IPS-18c (cell line): ENCODE results near the gene RIBC2.
"Not testable (repeated sequence)": the region's sequence is repeated elsewhere in the genome, so short reads cannot be mapped to it uniquely, and the experiment has no call there.

Experiments used
- H3K4me3 ChIP-seq: 2 replicates; pipeline ENCODE4 v1.7.0; 2013; ENCODE audit warnings: low read depth, mild to moderate bottlenecking, low read length, moderate library complexity; ENCODE audit not compliant: insufficient read depth
- H3K9me3 ChIP-seq: one replicate; pipeline ENCODE4 v1.6.1; 2013; ENCODE audit warnings: mild to moderate bottlenecking, low read length, moderate library complexity; ENCODE audit not compliant: control insufficient read depth, insufficient read depth

The RIBC2 gene

DNA sequence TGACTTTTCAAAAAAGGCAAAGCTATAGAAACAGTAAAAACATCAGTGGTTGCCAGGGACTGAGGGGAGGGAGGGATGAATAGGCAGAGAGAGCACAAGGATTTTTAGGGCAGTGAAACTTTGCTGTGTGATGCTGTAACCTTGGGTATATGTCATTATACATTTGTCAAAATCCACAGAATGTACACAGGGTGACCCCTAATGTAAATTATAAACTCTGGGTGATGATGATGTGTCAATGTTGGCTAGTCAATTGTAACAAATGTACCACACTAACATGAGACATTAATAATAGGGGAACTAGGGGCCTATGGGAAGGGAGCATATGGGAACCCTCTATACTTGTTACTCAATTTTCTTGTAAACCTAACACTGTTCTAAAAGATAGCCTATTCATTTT, 24.8 kb downstream of the RIBC2 start:
- Histone ChIP-seq H3K9me3 (no peaks in the 10 kb centered on the region), H3K4me3 (no peak overlapping the region)

DNA sequence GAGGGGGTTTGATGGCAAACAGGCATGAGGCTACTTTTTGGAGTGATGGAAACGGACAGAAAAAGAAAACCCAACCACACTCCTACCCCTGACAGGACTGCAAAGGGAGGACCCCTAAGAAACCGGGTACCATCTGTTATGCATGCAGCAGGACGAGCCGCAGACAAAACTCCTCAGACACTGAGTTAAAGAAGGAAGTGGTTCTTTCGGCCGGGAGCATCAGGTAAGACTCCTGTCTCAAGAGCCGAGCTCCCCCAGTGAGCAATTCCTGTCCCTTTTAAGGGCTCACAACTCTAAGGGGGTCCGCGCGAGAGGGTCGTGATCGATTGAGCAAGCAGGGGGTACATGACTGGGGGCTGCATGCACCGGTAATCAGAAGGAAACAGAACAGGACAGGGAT, 27.2 kb downstream of the RIBC2 start:
- not testable (repeated sequence) for H3K9me3 ChIP-seq, H3K4me3 ChIP-seq

DNA sequence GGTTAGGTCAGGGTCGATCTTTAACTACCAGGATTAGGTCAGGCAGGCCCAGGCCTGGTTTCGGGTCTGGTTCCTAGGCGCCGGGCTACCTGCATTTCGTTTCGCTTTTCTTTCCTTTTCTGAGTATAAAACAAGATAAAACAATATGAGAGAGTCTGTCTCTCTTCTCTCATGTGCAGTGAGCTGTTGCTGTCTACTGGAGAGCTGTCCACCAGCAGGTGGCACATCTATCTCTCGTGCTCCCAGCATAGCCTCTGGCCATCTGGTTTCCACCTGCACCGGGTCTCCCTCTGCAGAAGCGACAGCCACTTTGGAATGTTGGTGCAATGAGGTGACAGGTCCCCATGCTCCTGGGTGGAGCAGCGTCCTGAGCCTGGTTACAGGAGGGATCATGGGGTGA, 27.6 kb downstream of the RIBC2 start:
- no peaks in the 10 kb centered on the region for H3K9me3 ChIP-seq
- no peak overlapping the region for H3K4me3 ChIP-seq

DNA sequence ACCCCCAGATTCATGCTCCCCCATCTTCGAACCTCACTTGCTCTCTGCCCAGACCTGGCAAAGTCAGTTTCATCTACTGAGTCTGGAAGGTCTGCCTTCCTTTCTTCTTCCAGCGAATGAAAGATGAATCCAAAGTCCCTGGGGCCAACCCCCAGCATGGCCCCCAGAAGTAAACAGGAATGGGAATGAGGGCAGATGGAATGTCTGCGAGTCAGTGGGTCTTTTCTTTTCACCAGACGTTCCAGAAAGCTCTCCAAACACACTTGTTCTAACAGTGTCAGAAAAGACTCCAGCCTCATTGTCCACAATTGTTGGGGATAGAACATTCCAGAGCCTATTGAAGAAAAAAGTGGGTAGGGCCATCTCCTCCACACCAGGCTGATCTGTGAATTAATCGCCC, 28.6 kb downstream of the RIBC2 start:
- Histone ChIP-seq H3K9me3 (no peaks in the 10 kb centered on the region), H3K4me3 (no peak overlapping the region)

DNA sequence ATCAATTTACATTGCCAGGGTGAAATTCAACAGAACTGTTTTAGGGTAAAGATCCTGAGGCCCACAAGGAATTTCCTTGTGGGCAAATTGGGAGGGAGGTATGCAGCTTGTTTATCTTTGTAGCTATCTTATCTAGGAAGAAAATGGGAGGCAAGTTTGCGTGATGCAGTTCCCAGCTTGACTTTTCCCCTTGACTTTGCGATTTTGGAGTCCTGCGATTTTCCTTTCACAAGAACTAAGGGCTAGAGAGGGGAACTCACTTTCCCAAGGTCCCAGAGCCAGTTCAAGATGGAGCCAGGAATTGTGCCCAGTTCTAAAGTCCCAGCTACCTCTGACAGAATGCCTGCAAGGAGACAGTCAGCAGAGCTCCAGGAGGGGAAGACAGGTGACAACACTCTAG, 30.7 kb downstream of the RIBC2 start:
- no peaks in the 10 kb centered on the region for H3K9me3 ChIP-seq
- no peak overlapping the region for H3K4me3 ChIP-seq

DNA sequence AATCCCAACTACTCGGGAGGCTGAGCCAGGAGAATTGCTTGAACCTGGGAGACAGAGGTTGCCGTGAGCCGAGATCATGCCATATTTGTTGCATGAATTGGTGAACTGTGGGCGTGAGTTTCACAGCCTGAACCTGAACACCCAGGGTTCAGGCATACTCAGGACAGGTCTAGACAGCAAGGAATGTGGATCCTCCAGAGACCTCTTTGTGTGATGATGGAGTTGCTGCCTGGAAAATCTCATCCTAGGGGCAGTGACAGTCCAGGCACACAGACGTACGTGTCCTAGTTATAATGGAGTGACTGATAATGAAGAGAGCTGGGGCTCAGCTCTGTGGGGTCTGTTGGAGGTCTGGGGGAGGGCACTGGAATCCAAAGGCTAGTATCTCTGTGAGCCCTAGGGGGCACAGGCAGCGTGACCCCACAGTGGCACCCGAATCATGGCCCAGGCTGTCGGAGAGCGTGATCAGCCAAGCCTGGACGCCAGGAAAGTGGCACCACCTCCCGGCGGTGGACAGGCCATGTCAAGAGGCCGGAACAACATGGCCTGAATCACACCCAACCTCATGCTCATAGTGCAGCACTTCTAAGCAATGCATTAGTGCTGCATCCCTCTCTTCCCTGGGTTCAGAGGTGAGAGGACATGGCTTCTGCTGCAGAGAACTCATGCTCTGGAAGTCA, 31.7 kb downstream of the RIBC2 start:
- Histone ChIP-seq H3K4me3 (no peak overlapping the region), H3K9me3 (no peaks in the 10 kb centered on the region)

DNA sequence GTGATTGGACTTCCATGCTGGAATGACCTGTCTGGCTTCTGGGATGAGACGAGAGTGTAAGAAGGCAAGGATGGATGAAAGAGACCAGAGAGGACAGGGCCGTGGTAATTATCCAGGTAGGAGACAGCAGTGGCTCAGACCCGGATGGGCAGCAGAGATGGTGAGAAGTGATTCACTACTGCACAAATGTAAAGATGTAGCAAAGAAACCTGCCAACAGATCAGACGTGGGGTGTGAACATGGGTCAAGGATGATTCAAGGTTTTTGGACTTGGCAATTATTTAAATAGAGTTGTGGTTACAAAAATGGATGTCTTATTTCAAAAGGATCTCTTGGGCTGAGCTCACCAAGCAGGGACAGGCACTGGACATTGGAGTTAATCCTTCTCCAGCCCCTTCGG, 32.7 kb downstream of the RIBC2 start:
- Histone ChIP-seq H3K9me3 (no peaks in the 10 kb centered on the region), H3K4me3 (no peak overlapping the region)

DNA sequence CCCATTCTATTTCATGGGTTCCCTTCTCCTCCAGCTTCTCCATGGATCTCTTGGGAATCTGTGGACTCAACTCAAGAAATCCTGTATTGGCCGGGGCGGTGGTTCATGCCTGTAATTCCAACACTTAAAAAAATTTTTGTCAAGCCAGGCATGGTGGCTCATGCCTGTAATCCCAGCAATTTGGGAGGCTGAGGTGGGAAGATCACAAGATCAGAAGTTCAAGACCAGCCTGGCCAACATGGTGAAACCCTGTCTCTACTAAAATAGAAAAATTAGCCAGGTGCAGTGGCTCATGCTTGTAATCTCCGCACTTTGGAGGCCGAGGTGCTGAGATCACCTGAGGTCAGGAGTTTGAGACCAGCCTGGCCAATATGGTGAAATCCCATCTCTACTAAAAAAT, 34.1 kb downstream of the RIBC2 start:
- not testable (repeated sequence) for H3K4me3 ChIP-seq, H3K9me3 ChIP-seq

DNA sequence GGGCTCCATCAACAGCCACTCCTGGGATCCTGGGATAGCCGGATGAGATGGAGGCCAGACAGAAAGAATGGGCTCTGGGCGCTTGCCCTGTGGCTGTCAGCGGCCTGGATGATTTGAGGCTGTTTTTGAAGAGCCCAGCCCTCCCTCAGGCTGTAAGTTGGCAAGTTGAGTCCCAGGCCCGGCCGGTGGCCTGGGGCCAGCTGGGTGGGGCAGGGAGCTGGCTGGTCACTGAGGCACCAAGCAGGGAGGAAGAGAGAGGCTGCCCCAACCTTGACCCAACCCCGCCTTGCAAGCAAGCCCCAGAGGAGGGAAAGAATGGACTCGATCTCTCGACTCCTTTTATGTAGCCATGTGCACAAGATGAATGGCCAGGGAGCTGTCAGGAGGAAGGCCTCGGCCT, 34.9 kb downstream of the RIBC2 start:
- H3K4me3 ChIP-seq = no peak overlapping the region

DNA sequence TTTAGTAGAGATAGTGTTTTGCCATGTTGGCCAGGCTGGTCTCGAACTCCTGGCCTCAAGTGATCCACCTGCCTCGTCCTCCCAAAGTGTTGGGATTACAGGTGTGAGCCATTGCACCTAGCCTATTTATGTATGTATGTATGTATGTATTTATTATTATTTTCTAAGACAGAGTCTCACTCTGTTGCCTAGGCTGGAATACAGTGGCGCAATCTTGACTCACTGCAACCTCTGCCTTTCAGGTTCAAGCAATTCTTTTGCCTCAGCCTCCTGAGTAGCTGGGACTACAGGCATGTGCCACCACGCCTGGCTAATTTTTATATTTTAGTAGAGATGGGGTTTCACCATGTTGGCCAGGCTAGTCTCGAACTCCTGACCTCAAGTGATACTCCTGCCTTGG, 35.9 kb downstream of the RIBC2 start:
- not testable (repeated sequence) for H3K9me3 ChIP-seq, H3K4me3 ChIP-seq

More for the DNA sequence above, 34.9 kb downstream of the RIBC2 start:
- H3K9me3 ChIP-seq = no peaks in the 10 kb centered on the region

DNA sequence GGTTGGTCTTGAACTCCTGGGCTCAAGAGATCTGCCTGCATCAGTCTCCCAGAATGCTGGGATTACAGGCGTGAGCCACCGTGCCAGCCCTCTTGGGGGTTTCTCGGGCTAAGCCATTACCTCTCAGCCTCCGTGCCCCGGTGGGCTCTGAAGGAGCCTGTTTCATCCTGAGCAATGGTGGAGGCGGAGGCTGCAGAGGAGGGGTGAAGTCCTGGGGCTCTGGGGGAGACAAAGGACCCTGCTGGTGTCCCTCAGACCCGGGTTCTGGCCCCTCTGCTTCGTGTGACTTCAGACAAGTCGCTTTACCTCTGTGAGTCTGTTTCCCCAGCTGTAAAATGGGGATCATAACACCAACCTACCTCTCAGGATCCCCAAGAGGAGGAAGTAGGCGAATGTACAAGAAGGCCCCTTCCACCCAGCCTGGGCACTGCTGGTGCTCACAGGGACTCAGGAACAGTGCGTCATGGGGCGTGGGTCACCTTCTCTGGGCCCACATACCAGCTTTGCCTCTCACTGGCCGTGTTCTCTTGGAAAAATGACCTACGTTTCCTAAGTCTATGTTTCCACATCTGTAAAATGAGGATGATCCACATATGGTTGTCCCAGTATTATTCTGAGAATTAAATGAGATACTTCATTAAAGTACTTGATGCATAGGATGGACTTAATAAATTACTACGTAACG, 36.8 kb downstream of the RIBC2 start:
- Histone ChIP-seq H3K4me3 (no peak overlapping the region), H3K9me3 (no peaks in the 10 kb centered on the region)

DNA sequence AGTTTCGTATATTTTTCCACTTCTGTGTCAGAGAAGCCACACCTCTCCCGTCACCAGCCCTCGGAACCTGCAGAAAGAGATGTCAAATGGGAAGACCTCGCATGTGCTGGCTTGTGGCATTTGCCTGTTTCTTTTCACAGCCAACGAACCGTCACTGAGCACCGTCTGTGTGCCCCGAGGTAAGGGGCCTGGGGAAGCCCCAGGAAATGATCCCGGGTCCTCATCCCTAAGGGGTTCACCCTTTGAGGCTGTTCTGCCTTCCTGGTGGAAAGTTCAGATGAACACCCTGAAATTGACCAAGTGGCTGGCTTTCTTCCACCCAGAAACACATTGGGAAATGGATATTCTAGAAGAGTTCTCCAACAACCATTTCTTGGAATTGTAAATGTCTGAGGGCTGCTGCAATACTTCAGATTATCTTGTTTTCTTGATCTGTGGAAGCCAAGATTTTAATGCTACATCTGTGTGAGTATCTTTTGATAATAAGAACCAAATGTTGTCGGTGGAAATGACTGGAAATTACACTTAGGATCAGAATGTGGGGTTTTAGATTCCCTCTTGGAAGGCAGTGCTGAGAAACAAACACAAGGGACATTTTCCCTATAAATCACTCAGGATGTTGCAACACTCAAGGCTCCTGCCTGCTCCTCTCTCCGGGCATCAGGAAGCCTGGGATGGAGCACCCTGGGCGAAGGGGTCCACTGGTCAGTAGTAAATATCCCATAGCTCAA, 37.6 kb downstream of the RIBC2 start:
- H3K4me3 ChIP-seq = no peak overlapping the region
- H3K9me3 ChIP-seq = peaks cover 2% of the 10 kb centered on the region

DNA sequence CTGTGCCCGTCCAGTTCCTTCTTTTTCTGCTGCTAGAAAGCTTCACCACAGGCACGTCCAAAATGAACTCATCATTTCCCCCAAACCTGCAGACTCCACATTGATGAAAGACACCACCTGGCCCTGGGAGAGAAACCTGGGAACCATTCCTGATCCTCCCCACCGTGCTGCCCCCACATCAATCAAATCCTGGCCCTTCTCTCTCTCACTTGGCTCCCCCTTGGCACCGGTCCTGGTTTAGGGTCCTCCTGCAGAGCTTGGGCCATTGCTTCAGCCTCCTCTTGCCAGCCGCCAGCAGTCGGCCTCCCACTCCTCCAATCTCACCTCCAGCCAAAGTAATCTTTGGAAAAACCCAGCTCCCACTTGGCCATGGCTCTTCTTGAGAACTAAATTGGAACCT, 38.5 kb downstream of the RIBC2 start:
- peaks cover 2% of the 10 kb centered on the region for H3K9me3 ChIP-seq

DNA sequence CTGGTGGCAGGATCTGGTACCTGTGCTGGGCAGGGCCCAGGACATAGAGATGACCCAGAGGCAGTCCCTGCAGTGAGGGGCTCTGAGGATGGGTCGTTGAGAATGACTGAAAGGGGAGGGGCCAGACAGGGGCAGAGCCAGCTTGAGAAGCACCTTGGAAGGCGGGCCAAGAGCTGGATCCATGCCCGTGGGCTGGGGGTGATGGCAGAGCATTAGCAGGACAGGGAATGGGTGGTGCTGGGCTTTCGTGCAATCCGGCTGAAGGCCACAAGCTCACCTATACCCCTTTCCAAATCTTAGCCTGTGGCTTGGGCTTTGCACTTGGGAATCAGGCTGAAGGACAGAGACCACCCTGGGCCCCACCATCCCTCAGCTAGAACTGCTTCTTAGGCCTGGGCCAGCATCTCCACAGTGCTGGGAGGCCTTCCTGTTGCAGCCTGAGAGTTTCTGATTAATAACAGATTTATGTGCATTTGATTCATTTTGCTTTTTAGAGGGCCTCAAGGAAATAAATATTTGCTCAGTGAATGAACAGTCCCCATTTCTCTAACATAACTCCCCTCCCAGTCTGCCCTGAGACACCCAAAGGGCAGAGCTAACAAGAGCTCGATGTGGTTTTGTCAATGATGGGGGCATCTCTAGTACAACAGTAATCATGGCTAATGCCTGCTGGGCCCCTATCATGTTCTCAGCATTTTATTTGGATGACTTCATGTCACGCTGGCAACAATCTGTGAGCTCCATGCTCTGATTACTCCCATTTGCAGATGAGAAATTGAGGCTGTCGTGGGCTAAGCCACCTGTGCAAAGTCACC, 39.3 kb downstream of the RIBC2 start:
- H3K4me3 ChIP-seq = no peak overlapping the region

More for the DNA sequence above, 38.5 kb downstream of the RIBC2 start:
- H3K4me3 ChIP-seq = no peak overlapping the region

DNA sequence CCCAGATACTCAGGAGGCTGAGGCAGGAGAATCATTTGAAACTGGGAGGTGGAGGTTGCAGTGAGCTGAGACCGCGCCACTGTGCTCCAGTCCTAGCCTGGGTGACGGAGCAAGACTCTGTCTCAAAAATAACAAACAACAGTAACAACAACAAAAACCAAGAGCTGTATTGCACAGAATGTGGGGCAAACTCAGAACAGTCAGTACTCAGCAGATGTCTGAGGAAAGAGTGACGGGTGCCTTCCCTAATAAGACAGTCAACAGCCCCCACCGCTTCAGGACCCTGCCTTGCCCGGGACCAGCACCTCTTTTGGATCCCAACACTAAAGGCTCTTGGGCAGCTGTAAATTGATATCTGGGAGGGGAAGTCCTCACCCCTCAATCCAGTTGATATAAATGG, 40.3 kb downstream of the RIBC2 start:
- H3K4me3 ChIP-seq = no peak overlapping the region
- peaks cover 2% of the 10 kb centered on the region for H3K9me3 ChIP-seq

More for the DNA sequence above, 39.3 kb downstream of the RIBC2 start:
- H3K9me3 ChIP-seq = peaks cover 2% of the 10 kb centered on the region

DNA sequence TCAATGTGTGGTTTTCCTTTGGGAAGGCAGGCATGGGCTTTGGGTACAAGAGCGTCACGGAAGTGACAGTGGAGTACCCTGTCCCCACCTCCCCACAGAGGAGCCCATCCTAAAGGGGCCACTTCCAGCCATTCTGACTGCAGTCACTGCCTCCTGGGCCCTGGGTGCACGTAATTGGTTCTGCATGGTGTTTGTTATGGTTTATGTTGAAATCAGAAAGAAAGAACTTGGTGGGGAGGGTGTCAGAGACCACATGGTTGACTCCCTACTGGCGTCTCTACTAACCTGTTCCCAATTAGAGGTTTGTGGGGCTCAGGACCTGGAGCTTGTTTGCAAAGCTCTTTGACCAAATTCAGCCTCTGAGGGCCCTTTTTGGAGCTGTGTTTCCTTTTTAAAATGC, 40.8 kb downstream of the RIBC2 start:
- H3K4me3 ChIP-seq = no peak overlapping the region
- peaks cover 2% of the 10 kb centered on the region for H3K9me3 ChIP-seq

DNA sequence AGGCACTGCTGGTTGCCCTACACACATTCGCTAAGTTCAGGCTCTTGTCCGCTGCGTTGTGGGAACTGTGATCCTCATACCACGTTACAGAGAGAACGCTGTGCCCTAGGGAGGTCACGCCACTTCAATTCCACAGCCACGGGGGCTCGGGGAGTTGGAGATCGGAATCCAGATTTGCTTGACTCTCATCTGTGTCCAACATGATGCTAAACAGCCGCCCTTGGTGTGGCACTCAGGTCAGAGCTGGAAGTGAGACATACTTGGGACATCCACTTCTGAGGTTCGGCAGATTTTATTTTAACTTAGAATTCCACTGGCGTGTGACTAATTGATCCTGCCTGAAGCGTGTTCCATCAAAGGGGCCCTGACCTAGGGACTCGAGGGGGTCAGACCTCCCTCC, 41.7 kb downstream of the RIBC2 start:
- H3K9me3 ChIP-seq = peaks cover 2% of the 10 kb centered on the region

More for the DNA sequence above, 41.7 kb downstream of the RIBC2 start:
- H3K4me3 ChIP-seq = no peak overlapping the region
